Measurements from ENCODE around the gene ATP8A2. TPM values are rescaled to one million over a fixed set of nuclear protein-coding genes. Genes with fewer than 3 reads are reported as not detected.

The ATP8A2 gene
- total RNA-seq = not detected
- long read RNA-seq = 0 reads

DNA sequence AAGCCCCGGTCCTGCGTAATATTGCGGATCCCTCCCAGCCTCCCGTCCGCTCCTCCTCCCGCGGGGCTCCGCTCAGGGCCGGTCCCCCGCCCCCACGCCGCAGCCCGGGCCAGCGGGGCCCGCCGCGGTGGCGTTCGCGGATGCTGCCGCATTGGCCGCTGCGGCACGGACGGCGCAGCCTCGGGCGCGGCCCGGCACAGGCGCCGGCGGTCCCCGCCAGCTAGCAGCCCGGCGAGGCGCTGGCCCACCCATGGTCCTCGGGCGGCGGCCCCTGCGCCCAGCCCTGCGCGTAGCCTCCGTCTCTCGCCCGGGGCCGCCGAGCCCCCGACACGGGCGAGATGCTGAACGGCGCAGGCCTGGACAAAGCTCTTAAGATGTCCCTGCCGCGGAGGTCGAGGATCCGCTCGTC lies at the start of gene ATP8A2:
Gene ATP8A2 (plus strand): TSS at position 100 of the 409 bp plus-strand sequence. CDS start 239 bp downstream, at position 339.
- Histone ChIP-seq H3K27ac (no peak within 1 kb of the TSS), H3K9me3 (no peaks in the 10 kb centered on the region), H3K4me3 (peak within 1 kb of the TSS in 1 of 3 donors; percentile 13), H3K27me3 (no peaks in the 10 kb centered on the region), H3K4me1 (no peaks in the 10 kb centered on the region), H3K36me3 (no peaks in the 10 kb centered on the region)
- intact Hi-C loops (cut with DNase I) = no loop called here
- DNase-seq = no peak
- TF ChIP-seq, protein P1, sequence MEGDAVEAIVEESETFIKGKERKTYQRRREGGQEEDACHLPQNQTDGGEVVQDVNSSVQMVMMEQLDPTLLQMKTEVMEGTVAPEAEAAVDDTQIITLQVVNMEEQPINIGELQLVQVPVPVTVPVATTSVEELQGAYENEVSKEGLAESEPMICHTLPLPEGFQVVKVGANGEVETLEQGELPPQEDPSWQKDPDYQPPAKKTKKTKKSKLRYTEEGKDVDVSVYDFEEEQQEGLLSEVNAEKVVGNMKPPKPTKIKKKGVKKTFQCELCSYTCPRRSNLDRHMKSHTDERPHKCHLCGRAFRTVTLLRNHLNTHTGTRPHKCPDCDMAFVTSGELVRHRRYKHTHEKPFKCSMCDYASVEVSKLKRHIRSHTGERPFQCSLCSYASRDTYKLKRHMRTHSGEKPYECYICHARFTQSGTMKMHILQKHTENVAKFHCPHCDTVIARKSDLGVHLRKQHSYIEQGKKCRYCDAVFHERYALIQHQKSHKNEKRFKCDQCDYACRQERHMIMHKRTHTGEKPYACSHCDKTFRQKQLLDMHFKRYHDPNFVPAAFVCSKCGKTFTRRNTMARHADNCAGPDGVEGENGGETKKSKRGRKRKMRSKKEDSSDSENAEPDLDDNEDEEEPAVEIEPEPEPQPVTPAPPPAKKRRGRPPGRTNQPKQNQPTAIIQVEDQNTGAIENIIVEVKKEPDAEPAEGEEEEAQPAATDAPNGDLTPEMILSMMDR (IDR thresholded peaks at IDR 0.05) = no peak
- no peak for TF ChIP-seq POLR2A (IDR thresholded peaks at IDR 0.05)
- peak in 1 of 4 donors; percentile 21 for ATAC-seq
- WGBS (ENCODE audit: insufficient coverage, low coverage, low lambda C conversion rate, missing lambda C conversion rate) = 2% methylated on average over 9 of the region's 58 CpGs

DNA sequence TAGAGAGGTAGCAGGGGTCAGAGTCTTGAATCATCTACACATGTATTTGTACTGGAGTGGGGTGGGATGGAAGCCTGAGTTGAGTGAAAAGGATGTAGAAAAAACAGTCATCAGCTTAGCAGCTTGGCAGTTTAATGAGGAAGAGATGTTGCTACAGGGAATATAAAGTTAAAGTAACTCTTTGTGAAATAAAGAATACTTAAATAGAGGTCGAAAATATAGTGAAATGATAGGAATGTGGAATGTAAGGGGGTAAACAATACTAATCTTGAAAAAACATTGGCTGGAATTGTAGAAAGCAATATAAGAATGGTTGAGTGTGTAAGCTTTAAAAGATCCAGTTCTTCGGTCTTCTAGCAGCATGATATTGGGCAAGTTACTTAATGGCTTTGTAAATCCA lies 47.7 kb upstream of the ATP8A2 start:
- no peak for TF ChIP-seq POLR2A (IDR thresholded peaks at IDR 0.05)
- TF ChIP-seq, protein P1 (IDR thresholded peaks at IDR 0.05) = no peak
- Histone ChIP-seq H3K4me1 (no peaks in the 10 kb centered on the region), H3K4me3 (no peak overlapping the region), H3K36me3 (peaks cover 7 to 68% (median 32%) of the 10 kb centered on the region in 4 donors), H3K9me3 (no peaks in the 10 kb centered on the region), H3K27ac (no peak overlapping the region), H3K27me3 (no peaks in the 10 kb centered on the region)
- no peak for DNase-seq
- 92% methylated on average over 2 of the region's 2 CpGs for WGBS (ENCODE audit: insufficient coverage, low coverage, low lambda C conversion rate, missing lambda C conversion rate)
- no peak for ATAC-seq
- intact Hi-C loops (cut with DNase I) = no loop called here

DNA sequence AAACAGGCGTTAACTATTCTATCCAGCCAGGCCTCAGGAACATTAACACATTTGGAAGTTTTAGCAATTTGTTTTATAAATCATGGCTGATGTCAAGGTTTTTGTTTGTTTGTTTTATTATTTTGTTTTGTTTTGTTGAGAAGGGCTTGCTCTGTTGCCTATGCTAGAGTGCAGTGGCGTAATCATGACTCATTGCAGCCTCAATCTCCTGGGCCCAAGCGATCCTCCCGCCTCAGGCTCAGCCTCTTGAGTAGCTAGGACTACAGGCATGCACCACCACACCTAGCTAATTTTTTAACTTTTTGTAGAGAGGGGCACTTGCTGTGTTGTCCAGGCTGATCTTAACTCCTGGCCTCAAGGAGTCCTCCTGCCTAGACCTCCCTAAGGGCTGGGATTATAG lies 42.1 kb upstream of the ATP8A2 start:
- TF ChIP-seq, protein P1 (IDR thresholded peaks at IDR 0.05) = no peak
- TF ChIP-seq POLR2A (IDR thresholded peaks at IDR 0.05) = no peak
- Histone ChIP-seq H3K4me3 (no peak overlapping the region), H3K4me1 (no peaks in the 10 kb centered on the region), H3K27me3 (no peaks in the 10 kb centered on the region), H3K9me3 (no peaks in the 10 kb centered on the region), H3K27ac (no peak overlapping the region), H3K36me3 (peaks cover 0 to 82% (median 32%) of the 10 kb centered on the region in 4 donors)
- DNase-seq = no peak
- intact Hi-C loops (cut with DNase I) = no loop called here
- WGBS (ENCODE audit: insufficient coverage, low coverage, low lambda C conversion rate, missing lambda C conversion rate) = 98% methylated on average over 4 of the region's 4 CpGs
- ATAC-seq = no peak

DNA sequence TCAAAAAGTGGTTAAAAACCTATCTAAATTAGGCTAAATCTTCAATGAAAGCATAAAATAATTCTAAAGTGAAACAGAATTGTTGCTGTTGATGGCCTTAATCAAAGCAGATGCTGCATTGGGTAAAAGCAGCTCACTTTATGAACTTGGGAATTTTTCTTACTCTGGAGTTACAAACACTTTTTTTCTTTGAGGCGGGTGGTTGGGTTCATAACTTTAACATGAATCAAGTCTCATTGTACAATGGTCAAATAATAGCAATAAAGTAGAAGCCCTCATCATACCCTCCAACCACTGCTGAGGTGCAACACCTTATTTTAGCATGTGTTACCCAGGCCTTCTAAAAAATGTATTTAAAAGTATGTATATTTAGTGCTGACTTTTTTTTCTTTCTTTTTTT lies 41.2 kb upstream of the ATP8A2 start:
- Histone ChIP-seq H3K27ac (no peak overlapping the region), H3K36me3 (peaks cover 0 to 73% (median 29%) of the 10 kb centered on the region in 4 donors), H3K27me3 (no peaks in the 10 kb centered on the region), H3K4me3 (no peak overlapping the region), H3K9me3 (no peaks in the 10 kb centered on the region), H3K4me1 (no peaks in the 10 kb centered on the region)
- WGBS (ENCODE audit: insufficient coverage, low coverage, low lambda C conversion rate, missing lambda C conversion rate) = 100% methylated on average over 1 of the region's 1 CpG
- TF ChIP-seq, protein P1 (IDR thresholded peaks at IDR 0.05) = no peak
- no peak for TF ChIP-seq POLR2A (IDR thresholded peaks at IDR 0.05)
- no peak for ATAC-seq
- intact Hi-C loops (cut with DNase I) = no loop called here
- DNase-seq = no peak

DNA sequence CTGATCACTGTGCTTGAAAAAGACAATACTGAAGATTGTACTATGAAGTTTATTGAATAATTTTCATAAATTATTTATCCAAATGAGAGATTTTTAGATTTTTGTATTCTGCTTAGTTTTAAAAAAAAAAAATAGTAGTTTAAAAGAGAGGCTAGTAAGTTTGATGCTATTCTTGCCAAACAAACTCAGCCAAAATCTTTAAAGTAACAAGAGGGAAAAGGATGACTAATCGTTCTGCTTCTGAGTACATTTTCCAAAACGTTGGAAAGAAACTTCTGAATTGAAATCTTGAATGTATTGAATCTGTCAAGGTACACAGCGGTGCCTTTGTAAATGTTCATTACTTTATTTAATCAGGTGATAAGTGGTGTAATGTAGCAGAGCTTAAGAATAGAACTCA lies 35.9 kb upstream of the ATP8A2 start:
- TF ChIP-seq, protein P1 (IDR thresholded peaks at IDR 0.05) = no peak
- no peak for TF ChIP-seq POLR2A (IDR thresholded peaks at IDR 0.05)
- intact Hi-C loops (cut with DNase I) = no loop called here

More for the DNA sequence above, 35.9 kb upstream of the ATP8A2 start:
- Histone ChIP-seq H3K36me3 (peaks cover 0 to 44% (median 10%) of the 10 kb centered on the region in 4 donors), H3K4me1 (no peaks in the 10 kb centered on the region), H3K27ac (no peak overlapping the region), H3K4me3 (no peak overlapping the region), H3K27me3 (no peaks in the 10 kb centered on the region), H3K9me3 (no peaks in the 10 kb centered on the region)
- DNase-seq (no peak), ATAC-seq (no peak)
- WGBS (ENCODE audit: insufficient coverage, low coverage, low lambda C conversion rate, missing lambda C conversion rate) = 61% methylated on average over 3 of the region's 3 CpGs

Measured in right lobe of liver (tissue), 6 donors.